Neural cell (in vitro differentiated cells): ENCODE results near the gene SYVN1.

Experiments
- EP300 ChIP-seq: fragments of 450-650 bp; conservative IDR thresholded peaks from 2 replicates; pipeline ENCODE4 v1.6.1; 2014; ENCODE audit warnings: antibody characterized with exemption, mild to moderate bottlenecking, moderate library complexity; ENCODE audit not compliant: poor library complexity, severe bottlenecking
- EZH2 ChIP-seq: fragments of 200-600, 300-800 bp; shearing (Covaris generic), sonication (generic); IDR thresholded peaks from 2 replicates; pipeline ENCODE4 v1.6.1; 2014; ENCODE audit warnings: antibody characterized with exemption, low read length, borderline replicate concordance, mild to moderate bottlenecking; ENCODE audit not compliant: insufficient read depth, poor library complexity, severe bottlenecking
- POLR2AphosphoS5 ChIP-seq: IDR thresholded peaks from 2 replicates; pipeline ENCODE4 v1.6.1; 2012
- RAD21 ChIP-seq: fragments of 450-650 bp; conservative IDR thresholded peaks from 2 replicates; pipeline ENCODE4 v1.6.1; 2014; ENCODE audit warnings: antibody characterized with exemption, mild to moderate bottlenecking, moderate library complexity
- SMC3 ChIP-seq: fragments of 450-650 bp; conservative IDR thresholded peaks from 2 replicates; pipeline ENCODE4 v1.6.1; 2014; ENCODE audit warnings: antibody characterized with exemption, mild to moderate bottlenecking, moderate library complexity; ENCODE audit not compliant: poor library complexity
- TAF1 ChIP-seq: IDR thresholded peaks from 2 replicates; pipeline ENCODE4 v1.6.1; 2012; ENCODE audit warnings: low read depth
- TF ChIP-seq, protein P1 (sequence below): fragments of 450-650 bp; IDR thresholded peaks from 2 replicates; pipeline ENCODE4 v1.5.1; 2014; ENCODE audit warnings: antibody characterized with exemption, mild to moderate bottlenecking, moderate library complexity; ENCODE audit not compliant: poor library complexity, severe bottlenecking
- TF ChIP-seq, protein P2 (sequence below): IDR thresholded peaks from 2 replicates; pipeline ENCODE4 v1.6.1; 2012; ENCODE audit warnings: borderline replicate concordance

DNA sequence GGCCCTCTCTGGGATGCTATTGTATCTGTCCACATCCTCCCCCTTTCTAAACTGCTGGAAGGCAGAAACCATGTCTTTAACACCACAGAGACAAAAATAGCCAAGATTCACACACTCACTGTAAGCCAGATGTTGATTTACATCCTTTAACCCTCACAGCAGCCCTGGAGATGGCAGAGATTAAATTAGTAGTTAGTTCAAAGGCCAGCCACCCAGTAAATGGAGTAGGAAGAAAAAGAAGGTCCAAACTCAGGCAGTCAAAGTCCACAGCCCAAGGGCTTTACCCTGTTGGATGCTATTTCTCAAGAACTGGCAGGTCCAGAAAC lies 14.7 kb downstream of the SYVN1 start:
- TF ChIP-seq EZH2: no peak
- TF ChIP-seq, protein P1, sequence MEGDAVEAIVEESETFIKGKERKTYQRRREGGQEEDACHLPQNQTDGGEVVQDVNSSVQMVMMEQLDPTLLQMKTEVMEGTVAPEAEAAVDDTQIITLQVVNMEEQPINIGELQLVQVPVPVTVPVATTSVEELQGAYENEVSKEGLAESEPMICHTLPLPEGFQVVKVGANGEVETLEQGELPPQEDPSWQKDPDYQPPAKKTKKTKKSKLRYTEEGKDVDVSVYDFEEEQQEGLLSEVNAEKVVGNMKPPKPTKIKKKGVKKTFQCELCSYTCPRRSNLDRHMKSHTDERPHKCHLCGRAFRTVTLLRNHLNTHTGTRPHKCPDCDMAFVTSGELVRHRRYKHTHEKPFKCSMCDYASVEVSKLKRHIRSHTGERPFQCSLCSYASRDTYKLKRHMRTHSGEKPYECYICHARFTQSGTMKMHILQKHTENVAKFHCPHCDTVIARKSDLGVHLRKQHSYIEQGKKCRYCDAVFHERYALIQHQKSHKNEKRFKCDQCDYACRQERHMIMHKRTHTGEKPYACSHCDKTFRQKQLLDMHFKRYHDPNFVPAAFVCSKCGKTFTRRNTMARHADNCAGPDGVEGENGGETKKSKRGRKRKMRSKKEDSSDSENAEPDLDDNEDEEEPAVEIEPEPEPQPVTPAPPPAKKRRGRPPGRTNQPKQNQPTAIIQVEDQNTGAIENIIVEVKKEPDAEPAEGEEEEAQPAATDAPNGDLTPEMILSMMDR: no peak
- no peak for TF ChIP-seq POLR2AphosphoS5
- no peak for TF ChIP-seq EP300
- TF ChIP-seq SMC3: no peak
- no peak for TF ChIP-seq RAD21
- TF ChIP-seq TAF1: no peak
- TF ChIP-seq, protein P2, sequence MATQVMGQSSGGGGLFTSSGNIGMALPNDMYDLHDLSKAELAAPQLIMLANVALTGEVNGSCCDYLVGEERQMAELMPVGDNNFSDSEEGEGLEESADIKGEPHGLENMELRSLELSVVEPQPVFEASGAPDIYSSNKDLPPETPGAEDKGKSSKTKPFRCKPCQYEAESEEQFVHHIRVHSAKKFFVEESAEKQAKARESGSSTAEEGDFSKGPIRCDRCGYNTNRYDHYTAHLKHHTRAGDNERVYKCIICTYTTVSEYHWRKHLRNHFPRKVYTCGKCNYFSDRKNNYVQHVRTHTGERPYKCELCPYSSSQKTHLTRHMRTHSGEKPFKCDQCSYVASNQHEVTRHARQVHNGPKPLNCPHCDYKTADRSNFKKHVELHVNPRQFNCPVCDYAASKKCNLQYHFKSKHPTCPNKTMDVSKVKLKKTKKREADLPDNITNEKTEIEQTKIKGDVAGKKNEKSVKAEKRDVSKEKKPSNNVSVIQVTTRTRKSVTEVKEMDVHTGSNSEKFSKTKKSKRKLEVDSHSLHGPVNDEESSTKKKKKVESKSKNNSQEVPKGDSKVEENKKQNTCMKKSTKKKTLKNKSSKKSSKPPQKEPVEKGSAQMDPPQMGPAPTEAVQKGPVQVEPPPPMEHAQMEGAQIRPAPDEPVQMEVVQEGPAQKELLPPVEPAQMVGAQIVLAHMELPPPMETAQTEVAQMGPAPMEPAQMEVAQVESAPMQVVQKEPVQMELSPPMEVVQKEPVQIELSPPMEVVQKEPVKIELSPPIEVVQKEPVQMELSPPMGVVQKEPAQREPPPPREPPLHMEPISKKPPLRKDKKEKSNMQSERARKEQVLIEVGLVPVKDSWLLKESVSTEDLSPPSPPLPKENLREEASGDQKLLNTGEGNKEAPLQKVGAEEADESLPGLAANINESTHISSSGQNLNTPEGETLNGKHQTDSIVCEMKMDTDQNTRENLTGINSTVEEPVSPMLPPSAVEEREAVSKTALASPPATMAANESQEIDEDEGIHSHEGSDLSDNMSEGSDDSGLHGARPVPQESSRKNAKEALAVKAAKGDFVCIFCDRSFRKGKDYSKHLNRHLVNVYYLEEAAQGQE: no peak
